ENCODE measurements around the gene NADK2.

- TF ChIP-seq CTCF (IDR thresholded peaks at IDR 0.05) = no peak
- TF ChIP-seq POLR2A (IDR thresholded peaks at IDR 0.05; ENCODE audit: low read depth) = no peak
- TF ChIP-seq EP300 (IDR thresholded peaks at IDR 0.05) = no peak
- no peak for TF ChIP-seq POLR2AphosphoS5 (IDR thresholded peaks at IDR 0.05)
Measured at GRCh38 chr5:36215910-36216309, 25.8 kb downstream of the NADK2 start.
